AG09319 (cell line): ENCODE results near the gene AP4M1.

Source experiments
- DNase-seq: peaks from one replicate; pipeline ENCODE4 v3.0.0-alpha.2; 2010; ENCODE audit warnings: low read depth; ENCODE audit errors: extremely low read depth
- CTCF ChIP-seq: IDR thresholded peaks from 2 replicates; pipeline ENCODE4 v1.5.1; 2011; ENCODE audit warnings: low read depth, mild to moderate bottlenecking, inconsistent platforms, low read length, moderate library complexity

AP4M1 gene

GRCh38 chr7:100075418-100075817 is 26.0 kb upstream of the AP4M1 start:
- no peak for DNase-seq
- TF ChIP-seq CTCF = no peak

GRCh38 chr7:100077205-100077604 is 24.2 kb upstream of the AP4M1 start:
- DNase-seq = no peak
- TF ChIP-seq CTCF = no peak

- TF ChIP-seq CTCF = no peak
- DNase-seq = no peak
Measured at GRCh38 chr7:100079024-100079560, 22.4 kb upstream of the AP4M1 start.

- no peak for DNase-seq
Measured at GRCh38 chr7:100080907-100081534, 20.4 kb upstream of the AP4M1 start.

GRCh38 chr7:100081535-100082102 is 19.8 kb upstream of the AP4M1 start, which contains the start of gene ZNF3:
Gene ZNF3 (minus strand): TSS chr7:100081723. CDS start chr7:100077357, 4,366 bp downstream.
- peak; percentile 98 for DNase-seq
- peak; percentile 79 for TF ChIP-seq CTCF

More at GRCh38 chr7:100080907-100081534, 20.4 kb upstream of the AP4M1 start:
- TF ChIP-seq CTCF = no peak

GRCh38 chr7:100082978-100083377 is 18.5 kb upstream of the AP4M1 start:
- DNase-seq = no peak
- no peak for TF ChIP-seq CTCF

GRCh38 chr7:100085515-100085914 is 15.9 kb upstream of the AP4M1 start:
- DNase-seq = no peak
- TF ChIP-seq CTCF = no peak
